ENCODE measurements around the gene CTNNBL1.

- TF ChIP-seq, protein P1, sequence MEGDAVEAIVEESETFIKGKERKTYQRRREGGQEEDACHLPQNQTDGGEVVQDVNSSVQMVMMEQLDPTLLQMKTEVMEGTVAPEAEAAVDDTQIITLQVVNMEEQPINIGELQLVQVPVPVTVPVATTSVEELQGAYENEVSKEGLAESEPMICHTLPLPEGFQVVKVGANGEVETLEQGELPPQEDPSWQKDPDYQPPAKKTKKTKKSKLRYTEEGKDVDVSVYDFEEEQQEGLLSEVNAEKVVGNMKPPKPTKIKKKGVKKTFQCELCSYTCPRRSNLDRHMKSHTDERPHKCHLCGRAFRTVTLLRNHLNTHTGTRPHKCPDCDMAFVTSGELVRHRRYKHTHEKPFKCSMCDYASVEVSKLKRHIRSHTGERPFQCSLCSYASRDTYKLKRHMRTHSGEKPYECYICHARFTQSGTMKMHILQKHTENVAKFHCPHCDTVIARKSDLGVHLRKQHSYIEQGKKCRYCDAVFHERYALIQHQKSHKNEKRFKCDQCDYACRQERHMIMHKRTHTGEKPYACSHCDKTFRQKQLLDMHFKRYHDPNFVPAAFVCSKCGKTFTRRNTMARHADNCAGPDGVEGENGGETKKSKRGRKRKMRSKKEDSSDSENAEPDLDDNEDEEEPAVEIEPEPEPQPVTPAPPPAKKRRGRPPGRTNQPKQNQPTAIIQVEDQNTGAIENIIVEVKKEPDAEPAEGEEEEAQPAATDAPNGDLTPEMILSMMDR (IDR thresholded peaks at IDR 0.05; ENCODE audit: poor library complexity), result no peak
- no peak for TF ChIP-seq EZH2 (IDR thresholded peaks at IDR 0.05; ENCODE audit: borderline replicate concordance)
Observed at GRCh38 chr20:37742131-37742530, 48.3 kb downstream of the CTNNBL1 start.

All from hepatocyte (in vitro differentiated cells).